ENCODE results near the gene UBTD1. TPM values are rescaled to one million over a fixed set of nuclear protein-coding genes. Genes with fewer than 3 reads are reported as not detected.
A peak's percentile ranks its signal among the peaks of the same experiment; 100 is the strongest.

The UBTD1 gene
- total RNA-seq, 4 donors from 2014 or later: 13.7 to 40.0 (median 23.3) TPM

DNA sequence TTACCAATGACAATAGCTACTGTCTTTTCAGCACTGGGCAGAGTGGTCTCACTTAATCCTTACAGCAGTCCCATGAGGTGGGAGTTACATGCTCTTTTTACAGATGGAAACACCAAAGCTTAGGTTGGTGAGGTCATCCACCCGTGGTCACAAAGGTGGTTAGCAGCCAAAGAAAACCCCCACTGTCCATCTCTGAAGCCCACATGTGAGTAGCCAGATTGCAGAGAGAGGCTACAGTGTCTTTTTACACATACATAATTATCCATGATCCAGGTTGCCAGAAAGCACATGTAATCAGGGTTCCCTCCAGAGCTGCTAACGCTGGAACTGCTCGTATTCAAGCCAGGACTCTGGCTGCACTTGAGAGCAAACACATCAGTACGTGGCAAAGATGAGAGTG is 49.2 kb downstream of the UBTD1 start:
- no peak for DNase-seq
- in situ Hi-C loops (cut with MboI; ENCODE audit: low sequenced_read_pairs in 4 of 4): no loop called here
- Histone ChIP-seq H3K4me3 (no peak overlapping the region), H3K4me1 (peaks cover 57 to 61% of the 10 kb centered on the region in 2 donors), H3K36me3 (no peaks in the 10 kb centered on the region), H3K27ac (no peak overlapping the region), H3K9me3 (no peaks in the 10 kb centered on the region), H3K27me3 (no peaks in the 10 kb centered on the region)
- ATAC-seq: no peak
- intact Hi-C loops (cut with DNase I; ENCODE audit: low total_unique reads): no loop called here
- TF ChIP-seq CTCF (IDR thresholded peaks at IDR 0.05 in 4 of 5, conservative IDR thresholded peaks at IDR 0.05 in 1 of 5) (no peak), POLR2A (IDR thresholded peaks at IDR 0.05) (no peak)

DNA sequence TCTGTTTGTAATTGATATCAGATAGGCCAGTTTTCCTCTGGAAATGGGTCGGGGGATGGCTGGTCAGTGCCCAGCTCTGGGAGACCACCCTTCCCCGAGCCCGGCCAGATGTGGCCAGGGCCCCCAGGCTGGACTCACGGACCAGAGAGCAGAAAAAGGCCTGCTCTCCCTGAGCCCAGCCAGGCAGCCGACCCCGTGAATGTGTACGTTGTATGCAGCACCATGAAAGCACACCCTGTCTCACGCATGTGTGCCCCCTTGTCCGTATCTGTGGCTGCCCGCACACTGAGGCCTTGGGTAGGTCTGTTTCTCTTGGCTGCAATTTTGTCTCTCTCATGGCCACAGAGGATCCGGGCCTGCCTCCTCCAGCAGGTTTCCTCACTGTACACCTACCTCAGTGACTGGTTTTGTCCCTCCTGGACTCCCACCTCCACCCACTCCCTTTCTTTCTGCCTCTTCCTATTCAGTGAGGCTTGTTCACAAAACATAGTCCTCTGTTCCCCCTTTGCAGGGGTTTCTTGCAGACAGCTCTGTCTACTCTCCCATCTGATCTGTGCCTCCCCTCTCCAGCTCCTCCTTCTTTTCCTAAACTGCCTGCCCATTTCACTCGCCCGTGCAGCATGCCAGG is 50.2 kb downstream of the UBTD1 start:
- no peaks in the 10 kb centered on the region for H3K36me3 ChIP-seq
- no peaks in the 10 kb centered on the region for H3K27me3 ChIP-seq
- DNase-seq: no peak
- no peak for ATAC-seq
- no peak overlapping the region for H3K4me3 ChIP-seq
- no peaks in the 10 kb centered on the region for H3K9me3 ChIP-seq
- TF ChIP-seq POLR2A (IDR thresholded peaks at IDR 0.05) (no peak), CTCF (IDR thresholded peaks at IDR 0.05 in 4 of 5, conservative IDR thresholded peaks at IDR 0.05 in 1 of 5) (no peak)
- intact Hi-C loops (cut with DNase I; ENCODE audit: low total_unique reads): no loop called here
- in situ Hi-C loops (cut with MboI; ENCODE audit: low sequenced_read_pairs in 4 of 4): no loop called here
- peak overlapping the region in 3 of 4 donors; percentile 74 to 76 (median 74) for H3K27ac ChIP-seq
- H3K4me1 ChIP-seq: peaks cover 52 to 61% of the 10 kb centered on the region in 2 donors

GRCh38 chr10:97549587-97550322 is 51.0 kb downstream of the UBTD1 start:
- ATAC-seq: peak; percentile 33 to 70
- Histone ChIP-seq H3K4me3 (no peak overlapping the region), H3K27ac (peak overlapping the region; percentile 74 to 78 (median 75)), H3K27me3 (no peaks in the 10 kb centered on the region), H3K4me1 (peaks cover 52 to 60% of the 10 kb centered on the region in 2 donors), H3K36me3 (no peaks in the 10 kb centered on the region), H3K9me3 (no peaks in the 10 kb centered on the region)
- in situ Hi-C loops (cut with MboI; ENCODE audit: low sequenced_read_pairs in 4 of 4) (loop anchor here (5.0 to 10.0 kb wide), 3 partner anchors 85 to 95 kb away; no protein-coding TSS in a partner anchor), intact Hi-C loops (cut with DNase I; ENCODE audit: low total_unique reads) (loop anchor here (5.0 kb wide), 1 partner anchor 142 kb away; no protein-coding TSS in a partner anchor)
- peak in 1 of 2 donors; percentile 70 for DNase-seq
- TF ChIP-seq POLR2A (IDR thresholded peaks at IDR 0.05) (no peak), CTCF (IDR thresholded peaks at IDR 0.05 in 4 of 5, conservative IDR thresholded peaks at IDR 0.05 in 1 of 5) (no peak)

DNA sequence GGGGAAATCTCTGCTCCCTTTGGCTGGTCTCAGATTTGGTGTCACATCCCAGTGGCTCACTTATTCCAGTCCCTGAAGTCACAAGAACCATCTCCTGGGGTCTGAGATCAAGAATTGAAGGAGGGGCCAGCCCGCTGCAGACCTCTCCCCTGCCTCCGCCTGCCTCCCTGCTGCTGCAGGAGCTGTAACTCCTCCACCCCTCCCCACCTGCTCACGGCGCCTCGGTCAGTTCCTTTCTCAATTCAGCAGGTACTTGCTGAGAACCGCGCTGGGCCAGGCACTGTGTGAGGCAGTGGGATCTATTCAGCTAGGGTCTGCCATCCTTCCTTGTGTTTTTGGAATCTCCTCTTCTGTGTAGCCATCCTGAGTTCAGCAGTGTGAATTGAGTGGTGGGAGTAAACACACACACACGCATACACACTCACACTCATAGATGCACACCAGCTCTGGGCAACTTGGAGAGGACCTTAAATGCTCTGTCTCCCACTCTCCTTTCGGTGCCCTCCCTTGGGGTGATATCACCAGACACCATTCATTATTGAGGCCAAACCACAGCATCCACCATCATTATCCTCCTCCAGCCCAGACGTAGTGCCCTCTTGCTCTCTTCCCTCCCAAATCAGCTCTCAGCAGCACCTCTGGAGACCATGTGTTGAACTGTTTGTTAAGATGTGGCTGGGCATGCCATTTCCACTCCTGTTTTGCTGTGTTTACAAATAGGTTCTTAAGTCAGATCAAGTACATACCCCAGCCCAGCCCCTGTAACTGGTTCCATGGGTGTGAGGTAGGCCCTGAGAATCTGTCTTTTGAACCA is 51.8 kb downstream of the UBTD1 start:
- ATAC-seq: no peak
- H3K4me1 ChIP-seq: peaks cover 52 to 60% of the 10 kb centered on the region in 2 donors
- TF ChIP-seq POLR2A (IDR thresholded peaks at IDR 0.05): no peak
- no peak for TF ChIP-seq CTCF (IDR thresholded peaks at IDR 0.05 in 4 of 5, conservative IDR thresholded peaks at IDR 0.05 in 1 of 5)
- intact Hi-C loops (cut with DNase I; ENCODE audit: low total_unique reads): loop anchor here (5.0 kb wide), 1 partner anchor 143 kb away; no protein-coding TSS in a partner anchor
- no peaks in the 10 kb centered on the region for H3K36me3 ChIP-seq
- H3K4me3 ChIP-seq: no peak overlapping the region
- in situ Hi-C loops (cut with MboI; ENCODE audit: low sequenced_read_pairs in 4 of 4): loop anchor here (5.0 to 10.0 kb wide), 3 partner anchors 86 to 96 kb away; no protein-coding TSS in a partner anchor
- no peak for DNase-seq
- H3K27ac ChIP-seq: peak overlapping the region; percentile 74 to 78 (median 75)
- no peaks in the 10 kb centered on the region for H3K27me3 ChIP-seq
- no peaks in the 10 kb centered on the region for H3K9me3 ChIP-seq

All from gastrocnemius medialis (tissue), 4 donors.